ENCODE results near the gene EHHADH.

EHHADH gene

DNA sequence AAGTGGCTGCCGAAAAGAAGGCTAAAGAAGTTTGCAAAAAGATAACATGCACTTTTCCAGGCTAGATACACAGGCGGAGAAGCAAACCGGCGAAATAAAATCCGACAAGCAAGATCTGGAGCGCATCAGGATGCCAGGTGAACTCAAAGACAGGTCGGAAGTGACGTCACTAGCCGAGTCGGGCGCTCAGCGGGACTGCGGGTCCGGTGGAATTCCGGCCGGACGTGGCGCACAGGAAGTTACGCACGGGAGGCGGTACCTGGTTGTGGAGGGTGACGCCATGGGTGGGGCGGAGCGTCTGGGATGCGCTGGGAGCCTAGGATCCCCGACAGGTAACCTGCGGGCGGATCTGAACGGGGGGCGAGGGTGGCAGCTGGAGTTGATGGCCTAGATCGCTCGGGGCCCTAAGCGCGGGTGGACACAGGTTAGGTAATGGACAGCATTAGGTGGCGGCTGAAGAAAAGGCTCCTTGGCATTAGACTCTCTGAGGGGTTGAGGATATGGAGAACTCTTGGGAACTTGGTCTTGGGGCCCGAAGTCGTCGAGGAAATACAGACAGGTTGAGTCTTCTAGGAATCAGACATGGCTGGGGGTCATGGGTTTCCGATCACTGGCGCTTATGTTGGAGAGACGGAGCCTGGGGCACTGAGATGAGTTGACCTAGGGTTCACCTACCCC, 29.0 kb upstream of the EHHADH start (continued):
- TF ChIP-seq, protein P1, sequence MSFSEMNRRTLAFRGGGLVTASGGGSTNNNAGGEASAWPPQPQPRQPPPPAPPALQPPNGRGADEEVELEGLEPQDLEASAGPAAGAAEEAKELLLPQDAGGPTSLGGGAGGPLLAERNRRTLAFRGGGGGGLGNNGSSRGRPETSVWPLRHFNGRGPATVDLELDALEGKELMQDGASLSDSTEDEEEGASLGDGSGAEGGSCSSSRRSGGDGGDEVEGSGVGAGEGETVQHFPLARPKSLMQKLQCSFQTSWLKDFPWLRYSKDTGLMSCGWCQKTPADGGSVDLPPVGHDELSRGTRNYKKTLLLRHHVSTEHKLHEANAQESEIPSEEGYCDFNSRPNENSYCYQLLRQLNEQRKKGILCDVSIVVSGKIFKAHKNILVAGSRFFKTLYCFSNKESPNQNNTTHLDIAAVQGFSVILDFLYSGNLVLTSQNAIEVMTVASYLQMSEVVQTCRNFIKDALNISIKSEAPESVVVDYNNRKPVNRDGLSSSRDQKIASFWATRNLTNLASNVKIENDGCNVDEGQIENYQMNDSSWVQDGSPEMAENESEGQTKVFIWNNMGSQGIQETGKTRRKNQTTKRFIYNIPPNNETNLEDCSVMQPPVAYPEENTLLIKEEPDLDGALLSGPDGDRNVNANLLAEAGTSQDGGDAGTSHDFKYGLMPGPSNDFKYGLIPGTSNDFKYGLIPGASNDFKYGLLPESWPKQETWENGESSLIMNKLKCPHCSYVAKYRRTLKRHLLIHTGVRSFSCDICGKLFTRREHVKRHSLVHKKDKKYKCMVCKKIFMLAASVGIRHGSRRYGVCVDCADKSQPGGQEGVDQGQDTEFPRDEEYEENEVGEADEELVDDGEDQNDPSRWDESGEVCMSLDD (tag by site-specific recombination; IDR thresholded peaks at IDR 0.05) = 0 out of 2 replicates have a peak, but pooled peaks have one; percentile 35
- TF ChIP-seq SP3 (tag by site-specific recombination; IDR thresholded peaks at IDR 0.05) (peak; percentile 82), ZIC2 (tag by site-specific recombination; IDR thresholded peaks at IDR 0.05) (peak; percentile 71)

DNA sequence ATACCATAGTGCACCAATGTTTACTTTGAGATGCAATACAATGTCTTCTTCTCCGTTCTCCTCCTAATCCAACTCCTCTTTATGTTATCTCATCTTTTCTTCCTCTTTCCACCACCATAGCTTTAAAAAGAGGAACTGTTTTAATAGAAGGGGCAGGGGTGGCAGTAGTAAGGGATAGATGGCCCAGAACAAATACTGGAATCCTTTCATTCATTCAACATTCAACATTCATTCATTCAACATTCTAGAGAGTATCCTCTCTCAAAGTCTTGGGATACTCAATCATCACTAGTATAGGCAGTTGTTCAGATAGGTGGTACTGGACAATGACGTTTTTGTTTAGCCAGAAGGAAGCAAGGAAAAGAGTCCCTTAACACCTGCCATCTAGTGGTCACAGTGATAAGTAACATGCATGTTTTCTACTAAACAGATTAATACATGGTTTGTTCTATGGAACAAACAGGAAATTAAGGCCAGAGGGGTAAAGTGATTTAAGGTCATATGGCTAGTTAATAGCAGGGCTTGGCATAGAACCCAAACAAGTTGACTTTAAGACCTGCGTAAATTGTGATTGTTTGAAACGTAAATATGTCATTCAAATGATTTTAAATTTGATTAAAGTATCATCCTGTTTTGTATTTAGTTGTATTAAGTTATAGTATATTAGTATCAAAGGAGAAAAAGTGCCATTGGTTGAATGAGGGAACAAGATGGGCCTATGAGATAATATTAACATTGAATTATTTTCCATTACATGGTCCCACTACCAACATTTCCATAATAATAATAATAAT, 26.9 kb upstream of the EHHADH start:
- Histone ChIP-seq H3K4me1 (ENCODE audit: control insufficient read depth, insufficient read depth, low read length) (no peaks in the 10 kb centered on the region), H3K27ac (ENCODE audit: extremely low read depth, low read depth, low read length) (no peak overlapping the region), H3K4me3 (ENCODE audit: low read depth, low read length) (no peak overlapping the region), H3K36me3 (ENCODE audit: control insufficient read depth in 2 of 2, insufficient read depth in 1 of 2, low read length in 2 of 2) (peaks cover 0 to 6% of the 10 kb centered on the region in 2 experiments; a peak in 1 of 3 replicates), H3K9me3 (ENCODE audit: control insufficient read depth, insufficient read depth, low read depth, low read length) (no peaks in the 10 kb centered on the region)
- CTCF ChIA-PET = interaction anchor here (0.6 to 1.2 kb wide), 6 partner anchors 9 to 126 kb away, joined by 3 to 5 read pairs (median 4); no protein-coding TSS in a partner anchor
- no peak for TF ChIP-seq ZNF670 (tag by site-specific recombination; IDR thresholded peaks at IDR 0.05; ENCODE audit: low read depth)
- no peak for TF ChIP-seq GLI4 (tag by site-specific recombination; IDR thresholded peaks at IDR 0.05)
- TF ChIP-seq ZNF292 (tag by site-specific recombination; IDR thresholded peaks at IDR 0.05; ENCODE audit: borderline replicate concordance, low read depth) = no peak
- no peak for TF ChIP-seq ZNF785 (tag by site-specific recombination; IDR thresholded peaks at IDR 0.05)
- TF ChIP-seq ZNF654 (tag by site-specific recombination; IDR thresholded peaks at IDR 0.05; ENCODE audit: low read depth) = peak; percentile 35
- TF ChIP-seq IKZF3 (tag by site-specific recombination; IDR thresholded peaks at IDR 0.05) = no peak
- peak; percentile 31; the same call in 1 of the 2 replicates for TF ChIP-seq ZNF629 (tag by site-specific recombination; IDR thresholded peaks at IDR 0.05)
- TF ChIP-seq ZNF121 (tag by site-specific recombination; IDR thresholded peaks at IDR 0.05) = no peak
- TF ChIP-seq SETDB1 (IDR thresholded peaks at IDR 0.05; ENCODE audit: insufficient read length, low read length) = no peak
- TF ChIP-seq, protein P2, sequence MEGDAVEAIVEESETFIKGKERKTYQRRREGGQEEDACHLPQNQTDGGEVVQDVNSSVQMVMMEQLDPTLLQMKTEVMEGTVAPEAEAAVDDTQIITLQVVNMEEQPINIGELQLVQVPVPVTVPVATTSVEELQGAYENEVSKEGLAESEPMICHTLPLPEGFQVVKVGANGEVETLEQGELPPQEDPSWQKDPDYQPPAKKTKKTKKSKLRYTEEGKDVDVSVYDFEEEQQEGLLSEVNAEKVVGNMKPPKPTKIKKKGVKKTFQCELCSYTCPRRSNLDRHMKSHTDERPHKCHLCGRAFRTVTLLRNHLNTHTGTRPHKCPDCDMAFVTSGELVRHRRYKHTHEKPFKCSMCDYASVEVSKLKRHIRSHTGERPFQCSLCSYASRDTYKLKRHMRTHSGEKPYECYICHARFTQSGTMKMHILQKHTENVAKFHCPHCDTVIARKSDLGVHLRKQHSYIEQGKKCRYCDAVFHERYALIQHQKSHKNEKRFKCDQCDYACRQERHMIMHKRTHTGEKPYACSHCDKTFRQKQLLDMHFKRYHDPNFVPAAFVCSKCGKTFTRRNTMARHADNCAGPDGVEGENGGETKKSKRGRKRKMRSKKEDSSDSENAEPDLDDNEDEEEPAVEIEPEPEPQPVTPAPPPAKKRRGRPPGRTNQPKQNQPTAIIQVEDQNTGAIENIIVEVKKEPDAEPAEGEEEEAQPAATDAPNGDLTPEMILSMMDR (tag by site-specific recombination; IDR thresholded peaks at IDR 0.05) = peak; percentile 44; the same call in 1 of the 2 replicates
- TF ChIP-seq GLI2 (tag by site-specific recombination; IDR thresholded peaks at IDR 0.05; ENCODE audit: borderline replicate concordance, low read depth) = no peak
- TF ChIP-seq ZNF660 (tag by site-specific recombination; IDR thresholded peaks at IDR 0.05) = peak; percentile 17; the same call in 1 of the 2 replicates
- TF ChIP-seq TRIM28 (IDR thresholded peaks at IDR 0.05; ENCODE audit: borderline replicate concordance, low read length) = no peak
- TF ChIP-seq, protein P3, sequence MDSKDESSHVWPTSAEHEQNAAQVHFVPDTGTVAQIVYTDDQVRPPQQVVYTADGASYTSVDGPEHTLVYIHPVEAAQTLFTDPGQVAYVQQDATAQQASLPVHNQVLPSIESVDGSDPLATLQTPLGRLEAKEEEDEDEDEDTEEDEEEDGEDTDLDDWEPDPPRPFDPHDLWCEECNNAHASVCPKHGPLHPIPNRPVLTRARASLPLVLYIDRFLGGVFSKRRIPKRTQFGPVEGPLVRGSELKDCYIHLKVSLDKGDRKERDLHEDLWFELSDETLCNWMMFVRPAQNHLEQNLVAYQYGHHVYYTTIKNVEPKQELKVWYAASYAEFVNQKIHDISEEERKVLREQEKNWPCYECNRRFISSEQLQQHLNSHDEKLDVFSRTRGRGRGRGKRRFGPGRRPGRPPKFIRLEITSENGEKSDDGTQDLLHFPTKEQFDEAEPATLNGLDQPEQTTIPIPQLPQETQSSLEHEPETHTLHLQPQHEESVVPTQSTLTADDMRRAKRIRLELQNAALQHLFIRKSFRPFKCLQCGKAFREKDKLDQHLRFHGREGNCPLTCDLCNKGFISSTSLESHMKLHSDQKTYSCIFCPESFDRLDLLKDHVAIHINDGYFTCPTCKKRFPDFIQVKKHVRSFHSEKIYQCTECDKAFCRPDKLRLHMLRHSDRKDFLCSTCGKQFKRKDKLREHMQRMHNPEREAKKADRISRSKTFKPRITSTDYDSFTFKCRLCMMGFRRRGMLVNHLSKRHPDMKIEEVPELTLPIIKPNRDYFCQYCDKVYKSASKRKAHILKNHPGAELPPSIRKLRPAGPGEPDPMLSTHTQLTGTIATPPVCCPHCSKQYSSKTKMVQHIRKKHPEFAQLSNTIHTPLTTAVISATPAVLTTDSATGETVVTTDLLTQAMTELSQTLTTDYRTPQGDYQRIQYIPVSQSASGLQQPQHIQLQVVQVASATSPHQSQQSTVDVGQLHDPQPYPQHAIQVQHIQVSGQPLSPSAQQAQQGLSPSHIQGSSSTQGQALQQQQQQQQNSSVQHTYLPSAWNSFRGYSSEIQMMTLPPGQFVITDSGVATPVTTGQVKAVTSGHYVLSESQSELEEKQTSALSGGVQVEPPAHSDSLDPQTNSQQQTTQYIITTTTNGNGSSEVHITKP (tag by site-specific recombination; IDR thresholded peaks at IDR 0.05) = peak; percentile 33; the same call in 1 of the 2 replicates
- TF ChIP-seq, protein P4, sequence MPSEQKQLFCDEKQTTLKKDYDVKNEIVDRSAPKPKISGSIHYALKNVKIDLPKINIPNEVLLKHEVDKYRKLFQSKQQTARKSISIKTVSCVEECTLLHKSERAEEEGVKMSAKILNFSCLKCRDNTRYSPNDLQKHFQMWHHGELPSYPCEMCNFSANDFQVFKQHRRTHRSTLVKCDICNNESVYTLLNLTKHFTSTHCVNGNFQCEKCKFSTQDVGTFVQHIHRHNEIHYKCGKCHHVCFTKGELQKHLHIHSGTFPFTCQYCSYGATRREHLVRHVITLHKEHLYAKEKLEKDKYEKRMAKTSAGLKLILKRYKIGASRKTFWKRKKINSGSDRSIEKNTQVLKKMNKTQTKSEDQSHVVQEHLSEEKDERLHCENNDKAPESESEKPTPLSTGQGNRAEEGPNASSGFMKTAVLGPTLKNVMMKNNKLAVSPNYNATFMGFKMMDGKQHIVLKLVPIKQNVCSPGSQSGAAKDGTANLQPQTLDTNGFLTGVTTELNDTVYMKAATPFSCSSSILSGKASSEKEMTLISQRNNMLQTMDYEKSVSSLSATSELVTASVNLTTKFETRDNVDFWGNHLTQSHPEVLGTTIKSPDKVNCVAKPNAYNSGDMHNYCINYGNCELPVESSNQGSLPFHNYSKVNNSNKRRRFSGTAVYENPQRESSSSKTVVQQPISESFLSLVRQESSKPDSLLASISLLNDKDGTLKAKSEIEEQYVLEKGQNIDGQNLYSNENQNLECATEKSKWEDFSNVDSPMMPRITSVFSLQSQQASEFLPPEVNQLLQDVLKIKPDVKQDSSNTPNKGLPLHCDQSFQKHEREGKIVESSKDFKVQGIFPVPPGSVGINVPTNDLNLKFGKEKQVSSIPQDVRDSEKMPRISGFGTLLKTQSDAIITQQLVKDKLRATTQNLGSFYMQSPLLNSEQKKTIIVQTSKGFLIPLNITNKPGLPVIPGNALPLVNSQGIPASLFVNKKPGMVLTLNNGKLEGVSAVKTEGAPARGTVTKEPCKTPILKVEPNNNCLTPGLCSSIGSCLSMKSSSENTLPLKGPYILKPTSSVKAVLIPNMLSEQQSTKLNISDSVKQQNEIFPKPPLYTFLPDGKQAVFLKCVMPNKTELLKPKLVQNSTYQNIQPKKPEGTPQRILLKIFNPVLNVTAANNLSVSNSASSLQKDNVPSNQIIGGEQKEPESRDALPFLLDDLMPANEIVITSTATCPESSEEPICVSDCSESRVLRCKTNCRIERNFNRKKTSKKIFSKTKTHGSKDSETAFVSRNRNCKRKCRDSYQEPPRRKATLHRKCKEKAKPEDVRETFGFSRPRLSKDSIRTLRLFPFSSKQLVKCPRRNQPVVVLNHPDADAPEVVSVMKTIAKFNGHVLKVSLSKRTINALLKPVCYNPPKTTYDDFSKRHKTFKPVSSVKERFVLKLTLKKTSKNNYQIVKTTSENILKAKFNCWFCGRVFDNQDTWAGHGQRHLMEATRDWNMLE (tag by site-specific recombination; conservative IDR thresholded peaks at IDR 0.05; ENCODE audit: low read depth) = peak; percentile 48
- POLR2A ChIA-PET = no interaction called here
